Common myeloid progenitor, CD34-positive (primary cell): ENCODE data around the gene GALR2. TPM values are rescaled to one million over a fixed set of nuclear protein-coding genes. Genes with fewer than 3 reads are reported as not detected.

Source experiments
- CTCF ChIA-PET: fragments of 350-600 bp; sonication (Branson Sonifier 250); formaldehyde crosslinking; loops from one replicate; lab custom pipeline; 2021; ENCODE audit warnings: antibody characterized with exemption; lab: Charles Lee
- POLR2A ChIA-PET: fragments of 350-600 bp; sonication (Branson Sonifier 250); formaldehyde crosslinking; loops from one replicate; lab custom pipeline; 2021; ENCODE audit warnings: antibody characterized with exemption; lab: Charles Lee
- DNase-seq, 3 donors: peaks; one replicate each; pipeline versions ENCODE4 v3.0.0 to v3.0.0-alpha.2; 2013
- H3K27ac ChIP-seq, 2 experiments: 1 replicate in 1 of 2; 2 replicates in 1 of 2; pipeline ENCODE4 v1.7.0; 2013; ENCODE audit warnings: inconsistent platforms in 2 of 2, low read length in 2 of 2, mild to moderate bottlenecking in 2 of 2, low read depth in 1 of 2, moderate library complexity in 1 of 2; ENCODE audit not compliant: severe bottlenecking in 2 of 2, insufficient read depth in 1 of 2, poor library complexity in 1 of 2
- H3K27me3 ChIP-seq, 5 experiments: replicated peaks in 2 of 5; 1 replicate in 3 of 5; 2 replicates in 2 of 5; pipeline versions ENCODE4 v1.6.1 to v1.7.0; 2013; ENCODE audit warnings: low read length in 4 of 5, mild to moderate bottlenecking in 2 of 5, moderate library complexity in 2 of 5, inconsistent platforms in 1 of 5; ENCODE audit not compliant: insufficient read depth in 5 of 5, control insufficient read depth in 4 of 5
- H3K36me3 ChIP-seq, 4 experiments: 1 replicate in 2 of 4; 2 replicates in 2 of 4; pipeline versions ENCODE4 v1.6.1 to v1.7.0; 2013; ENCODE audit warnings: low read length in 3 of 4, control low read depth in 1 of 4, mild to moderate bottlenecking in 1 of 4; ENCODE audit not compliant: control insufficient read depth in 4 of 4, insufficient read depth in 4 of 4
- H3K4me1 ChIP-seq, 4 experiments: 1 replicate in 3 of 4; 2 replicates in 1 of 4; pipeline versions ENCODE4 v1.6.1 to v1.7.1; 2013; ENCODE audit warnings: low read length in 3 of 4, mild to moderate bottlenecking in 3 of 4, control low read depth in 1 of 4, inconsistent platforms in 1 of 4, moderate library complexity in 1 of 4; ENCODE audit not compliant: control insufficient read depth in 4 of 4, insufficient read depth in 4 of 4; ENCODE audit errors: control extremely low read depth in 1 of 4
- H3K4me3 ChIP-seq, 7 experiments: 1 replicate in 4 of 7; 2 replicates in 3 of 7; pipeline versions ENCODE4 v1.5.1 to v1.7.0; 2013; ENCODE audit warnings: mild to moderate bottlenecking in 7 of 7, low read length in 6 of 7, moderate library complexity in 6 of 7, inconsistent platforms in 2 of 7, low read depth in 2 of 7, control low read depth in 1 of 7; ENCODE audit not compliant: insufficient read depth in 4 of 7, control insufficient read depth in 1 of 7; ENCODE audit errors: extremely low read depth in 1 of 7
- H3K9me3 ChIP-seq, 5 experiments: 1 replicate in 4 of 5; 2 replicates in 1 of 5; pipeline versions ENCODE4 v1.6.1 to v1.7.1; 2013; ENCODE audit warnings: low read length in 4 of 5, mild to moderate bottlenecking in 2 of 5, inconsistent platforms in 1 of 5, low read depth in 1 of 5, moderate library complexity in 1 of 5; ENCODE audit not compliant: control insufficient read depth in 4 of 5, insufficient read depth in 2 of 5; ENCODE audit errors: control extremely low read depth in 1 of 5
- WGBS: methylation state at CpG from one replicate; pipeline ENCODE4 v1.1.5; 2013; ENCODE audit not compliant: insufficient coverage; 5-methylcytosine and 5-hydroxymethylcytosine counted together
- polyA plus RNA-seq: library from polyadenylated mRNA; unstranded; fragments of 120-200 nt; gene quantifications from one replicate; pipeline ENCODE4 v1.2.1, GENCODE V29; 2013

Gene GALR2, protein sequence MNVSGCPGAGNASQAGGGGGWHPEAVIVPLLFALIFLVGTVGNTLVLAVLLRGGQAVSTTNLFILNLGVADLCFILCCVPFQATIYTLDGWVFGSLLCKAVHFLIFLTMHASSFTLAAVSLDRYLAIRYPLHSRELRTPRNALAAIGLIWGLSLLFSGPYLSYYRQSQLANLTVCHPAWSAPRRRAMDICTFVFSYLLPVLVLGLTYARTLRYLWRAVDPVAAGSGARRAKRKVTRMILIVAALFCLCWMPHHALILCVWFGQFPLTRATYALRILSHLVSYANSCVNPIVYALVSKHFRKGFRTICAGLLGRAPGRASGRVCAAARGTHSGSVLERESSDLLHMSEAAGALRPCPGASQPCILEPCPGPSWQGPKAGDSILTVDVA
- 0.44 TPM for polyA plus RNA-seq

DNA sequence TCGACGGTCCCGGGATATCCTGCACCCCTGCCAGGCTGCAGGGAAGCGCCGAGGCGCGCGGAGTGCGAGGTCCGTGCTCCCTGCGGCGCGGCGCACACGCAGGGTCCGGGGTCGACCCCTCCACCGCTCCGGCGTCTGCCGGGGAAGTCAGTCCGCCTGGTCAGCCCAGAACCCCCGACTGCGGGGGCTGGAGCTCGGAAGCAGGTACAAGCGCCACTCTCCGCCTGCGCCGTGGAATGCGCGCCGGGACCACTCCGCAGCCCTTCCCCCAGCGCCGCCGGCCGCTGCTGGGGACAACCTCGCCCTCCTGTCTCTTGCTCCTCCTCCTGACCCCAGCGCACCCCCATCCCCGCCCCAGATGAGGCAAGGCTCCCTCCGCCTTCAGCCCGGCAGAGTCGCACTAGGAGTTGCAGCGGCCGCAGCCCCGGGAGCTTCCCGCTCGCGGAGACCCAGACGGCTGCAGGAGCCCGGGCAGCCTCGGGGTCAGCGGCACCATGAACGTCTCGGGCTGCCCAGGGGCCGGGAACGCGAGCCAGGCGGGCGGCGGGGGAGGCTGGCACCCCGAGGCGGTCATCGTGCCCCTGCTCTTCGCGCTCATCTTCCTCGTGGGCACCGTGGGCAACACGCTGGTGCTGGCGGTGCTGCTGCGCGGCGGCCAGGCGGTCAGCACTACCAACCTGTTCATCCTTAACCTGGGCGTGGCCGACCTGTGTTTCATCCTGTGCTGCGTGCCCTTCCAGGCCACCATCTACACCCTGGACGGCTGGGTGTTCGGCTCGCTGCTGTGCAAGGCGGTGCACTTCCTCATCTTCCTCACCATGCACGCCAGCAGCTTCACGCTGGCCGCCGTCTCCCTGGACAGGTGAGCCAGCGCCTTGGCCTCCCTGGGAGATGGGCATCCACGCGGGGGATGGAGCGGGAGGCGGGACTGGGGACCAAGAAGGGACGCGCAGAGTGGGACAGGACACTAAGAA, at the start of gene GALR2:
GALR2 (plus strand) TSS at position 392 of the 974 bp plus-strand sequence; CDS start at position 495, 103 bp downstream.
- Histone ChIP-seq H3K4me3 (peak within 1 kb of the TSS in 3 of 7 experiments; percentile 43 to 49 (median 43)), H3K27me3 (peaks cover 2 to 64% (median 41%) of the 10 kb centered on the region in 5 experiments)

DNA sequence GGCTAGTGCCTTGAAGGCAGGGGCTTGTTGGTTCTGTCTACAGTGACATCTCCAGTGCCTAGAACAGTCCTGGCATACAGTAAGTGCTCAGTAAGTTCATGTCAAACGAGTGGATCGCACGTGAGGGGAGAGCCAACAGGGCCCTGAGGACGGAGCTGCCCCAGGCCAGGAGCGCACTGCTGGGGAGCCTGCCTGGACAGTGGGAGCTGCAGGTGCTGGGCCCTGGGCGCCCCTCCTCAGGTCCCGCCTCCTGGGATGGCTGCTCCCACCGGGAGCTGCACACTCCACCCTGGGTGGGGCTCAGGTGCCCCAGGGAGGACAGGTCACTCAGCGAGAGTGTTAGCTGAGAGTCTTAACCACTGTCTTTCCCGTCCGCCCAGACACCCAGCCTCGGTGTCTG, 49.3 kb upstream of the GALR2 start:
- H3K9me3 ChIP-seq = no peaks in the 10 kb centered on the region
- no peaks in the 10 kb centered on the region for H3K27me3 ChIP-seq
- ChIA-PET CTCF (interaction anchor here (0.8 to 1.2 kb wide), 4 partner anchors 12 to 84 kb away, joined by 3 to 5 read pairs (median 3); partner anchors contain the start of gene FBF1), POLR2A (interaction anchor here (0.6 kb wide), 1 partner anchor 46 kb away, joined by 3 read pairs; no protein-coding TSS in a partner anchor)
- H3K27ac ChIP-seq = no peak overlapping the region
- no peak overlapping the region for H3K4me3 ChIP-seq
- no peak for DNase-seq
- 93% methylated on average over 9 of the region's 12 CpGs for WGBS
- H3K4me1 ChIP-seq = peaks cover 0 to 35% (median 34%) of the 10 kb centered on the region in 4 experiments
- H3K36me3 ChIP-seq = peaks cover 0 to 3% (median 0%) of the 10 kb centered on the region in 4 experiments

More for the DNA sequence above, at the start of gene GALR2:
- no peaks in the 10 kb centered on the region for H3K9me3 ChIP-seq
- ChIA-PET POLR2A (interaction anchor here (0.8 kb wide), 1 partner anchor 60 kb away, joined by 3 read pairs; no protein-coding TSS in a partner anchor), CTCF (no interaction called here)
- H3K27ac ChIP-seq = no peak within 1 kb of the TSS
- peaks cover 10 to 61% (median 53%) of the 10 kb centered on the region in 4 experiments for H3K4me1 ChIP-seq
- H3K36me3 ChIP-seq = peaks cover 0 to 2% (median under 1%) of the 10 kb centered on the region in 4 experiments
- 2% methylated on average over 77 of the region's 92 CpGs for WGBS
- peak in 2 of 3 donors; percentile 17 to 32 for DNase-seq

DNA sequence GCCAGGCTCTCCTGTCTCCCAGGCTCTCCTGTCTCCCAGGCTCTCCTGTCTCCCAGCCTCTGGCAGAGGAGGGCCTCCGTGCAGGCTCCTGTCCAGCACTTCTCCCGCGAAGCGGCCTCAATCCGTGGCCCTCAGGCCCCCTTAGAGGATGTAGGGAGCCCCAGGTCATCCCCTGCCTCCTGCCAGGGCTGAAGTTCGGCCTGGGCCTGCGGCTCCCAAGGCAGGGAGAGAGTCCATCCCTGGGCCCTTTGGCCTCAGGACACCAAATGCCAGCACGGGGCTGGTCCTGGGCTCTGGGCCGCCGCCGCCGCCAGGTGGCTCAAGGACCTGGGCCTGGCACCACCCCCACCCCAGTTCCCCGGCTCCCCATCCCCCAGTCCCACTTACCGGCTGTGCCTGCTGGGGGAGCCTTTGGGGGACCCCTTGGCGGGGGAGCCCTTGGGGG, 47.8 kb upstream of the GALR2 start:
- Histone ChIP-seq H3K4me1 (peaks cover 0 to 39% (median 38%) of the 10 kb centered on the region in 4 experiments), H3K9me3 (no peaks in the 10 kb centered on the region), H3K4me3 (peak overlapping the region in 1 of 7 experiments; percentile 55), H3K27ac (no peak overlapping the region), H3K36me3 (peaks cover 0 to 3% (median 0%) of the 10 kb centered on the region in 4 experiments), H3K27me3 (no peaks in the 10 kb centered on the region)
- POLR2A ChIA-PET = no interaction called here
- CTCF ChIA-PET = interaction anchor here (1.3 kb wide), 1 partner anchor 26 kb away, joined by 3 read pairs; the partner anchor contains the start of gene CDK3
- no peak for DNase-seq
- WGBS = 88% methylated on average over 11 of the region's 15 CpGs

DNA sequence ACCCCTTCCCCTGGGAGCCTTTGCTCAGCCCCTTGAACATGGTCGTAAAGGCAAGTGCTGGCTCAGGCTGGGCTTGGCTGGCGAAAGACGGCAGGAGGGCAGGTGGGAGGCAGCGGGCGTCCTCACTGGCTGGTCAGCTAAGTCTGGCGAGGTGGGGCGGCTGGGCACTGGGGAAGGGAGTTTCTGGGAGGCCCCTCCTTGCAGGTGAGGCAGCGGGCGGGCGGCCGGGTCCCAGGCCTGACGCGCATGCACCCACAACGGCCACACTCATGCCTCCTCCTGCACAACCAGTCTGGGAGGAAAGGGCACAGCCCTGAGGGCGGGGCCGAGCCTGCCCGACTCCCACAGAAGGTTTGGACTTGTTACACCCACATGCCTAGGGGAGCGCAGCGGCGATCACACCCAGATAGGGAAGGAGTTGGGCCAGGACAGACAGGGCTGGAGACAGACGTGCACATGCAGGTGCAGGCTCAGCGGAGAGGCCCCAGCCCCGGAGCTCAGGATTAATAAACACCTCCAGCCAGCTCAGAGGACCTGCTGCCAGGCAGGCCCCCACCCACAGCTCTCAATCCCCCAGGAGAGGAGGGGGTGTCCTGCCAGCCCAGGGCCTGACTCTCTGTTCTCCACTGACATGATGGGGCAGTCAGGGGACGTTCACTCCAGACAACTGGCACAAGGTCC, 47.3 kb upstream of the GALR2 start, which contains the start of gene EVPL:
EVPL (minus strand) TSS at position 148 of the 681 bp plus-strand sequence; CDS start at position 40, 108 bp downstream.
- WGBS = 48% methylated on average over 15 of the region's 24 CpGs
- Histone ChIP-seq H3K9me3 (peaks cover 0 to under 1% (median 0%) of the 10 kb centered on the region in 5 experiments), H3K27me3 (no peaks in the 10 kb centered on the region), H3K4me3 (peak within 1 kb of the TSS in 2 of 7 experiments; percentile 19 to 55), H3K27ac (no peak within 1 kb of the TSS), H3K4me1 (peaks cover 0 to 42% (median 38%) of the 10 kb centered on the region in 4 experiments), H3K36me3 (peaks cover 0 to 3% (median 0%) of the 10 kb centered on the region in 4 experiments)
- POLR2A ChIA-PET = no interaction called here
- CTCF ChIA-PET = interaction anchor here (1.3 to 9.9 kb wide), 2 partner anchors 16 to 26 kb away, joined by 3 to 104 read pairs; partner anchors contain the start of gene CDK3
- DNase-seq = peak in 1 of 3 donors; percentile 29

DNA sequence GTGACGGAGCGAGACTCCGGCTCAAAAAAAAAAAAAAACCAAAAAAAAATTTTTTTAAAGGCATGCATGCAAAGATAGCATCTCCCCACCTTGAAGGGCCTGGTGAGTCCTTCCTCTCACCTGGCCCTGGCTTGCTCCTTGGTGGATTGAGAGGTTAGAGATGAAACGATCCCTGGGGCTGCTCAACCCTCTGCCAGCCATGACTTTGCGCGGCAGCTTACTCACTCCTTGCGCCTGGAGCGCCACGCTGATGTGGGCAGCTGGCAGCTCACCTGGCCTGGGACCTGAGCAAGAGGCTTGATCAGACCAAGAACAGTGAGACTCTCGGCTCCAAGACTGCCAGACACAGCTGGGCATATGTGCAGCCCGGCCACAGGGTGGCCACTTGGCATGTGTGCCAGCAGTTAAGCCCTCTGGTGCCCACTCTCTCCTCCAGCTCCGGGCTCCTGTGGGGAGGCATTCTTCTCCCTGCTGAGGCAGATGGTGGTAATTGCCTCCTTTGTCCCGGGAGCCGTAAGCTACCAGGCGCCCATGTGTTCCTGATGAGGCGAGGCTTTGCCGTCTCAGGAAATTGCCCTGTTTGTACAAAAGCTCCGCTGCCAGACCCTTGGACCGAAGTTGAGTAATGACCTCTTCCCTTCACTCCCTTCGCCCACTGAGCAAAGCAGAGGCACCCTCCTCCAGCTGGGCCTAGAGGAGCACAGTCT, 42.4 kb upstream of the GALR2 start:
- Histone ChIP-seq H3K4me3 (no peak overlapping the region), H3K4me1 (peaks cover 0 to 46% (median 35%) of the 10 kb centered on the region in 4 experiments), H3K36me3 (peaks cover 0 to 4% (median 2%) of the 10 kb centered on the region in 4 experiments), H3K27ac (no peak overlapping the region), H3K27me3 (no peaks in the 10 kb centered on the region), H3K9me3 (peaks cover 0 to 9% (median 0%) of the 10 kb centered on the region in 5 experiments)
- CTCF ChIA-PET = interaction anchor here (0.9 to 9.9 kb wide), 8 partner anchors 14 to 33 kb away, joined by 3 to 104 read pairs (median 4); no protein-coding TSS in a partner anchor
- 95% methylated on average over 16 of the region's 20 CpGs for WGBS
- DNase-seq = peak in 2 of 3 donors; percentile 25 to 32
- POLR2A ChIA-PET = interaction anchor here (0.6 kb wide), 1 partner anchor 96 kb away, joined by 4 read pairs; no protein-coding TSS in a partner anchor
